HG02623 (cell line): ENCODE results near the gene KXD1.
A peak's percentile ranks its signal among the peaks of the same experiment; 100 is the strongest.
"Not testable (repeated sequence)": the region's sequence is repeated elsewhere in the genome, so short reads cannot be mapped to it uniquely, and the experiment has no call there.

Experiments used
- ATAC-seq: cut with Tn5 transposase; IDR thresholded peaks from one replicate; pipeline ENCODE4 v1.9.1; 2021; ENCODE audit warnings: moderate library complexity; ENCODE audit not compliant: unreplicated experiment

KXD1 gene

GRCh38 chr19:18576383-18576782, 18.7 kb downstream of the KXD1 start:
- no peak for ATAC-seq

DNA sequence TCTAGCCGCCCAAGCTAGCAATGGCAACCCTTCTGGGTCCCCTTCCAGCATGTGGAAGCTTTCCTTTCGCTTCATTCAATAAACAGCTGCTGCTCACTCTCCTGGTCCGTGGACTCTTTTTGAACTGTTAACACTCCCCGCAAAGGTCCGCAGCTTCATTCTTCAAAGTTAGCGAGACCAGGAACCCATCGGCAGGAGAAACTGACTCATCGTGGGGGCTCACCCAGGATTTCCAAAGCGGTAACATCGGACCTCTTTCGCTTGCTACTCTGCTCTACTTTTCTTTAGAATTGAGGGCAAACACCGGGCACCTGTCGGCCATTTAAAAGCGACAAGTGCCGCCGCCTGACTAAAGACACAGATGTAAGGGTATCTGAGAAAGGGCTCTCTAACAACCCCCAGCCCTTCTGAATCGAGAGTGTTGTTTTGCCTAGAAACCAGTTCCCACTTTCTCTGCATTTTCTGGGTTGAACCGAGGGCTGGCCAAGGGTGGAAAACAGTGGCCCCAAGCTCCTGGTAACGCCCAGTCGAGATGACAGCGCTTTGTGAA, 19.8 kb downstream of the KXD1 start:
- no peak for ATAC-seq

DNA sequence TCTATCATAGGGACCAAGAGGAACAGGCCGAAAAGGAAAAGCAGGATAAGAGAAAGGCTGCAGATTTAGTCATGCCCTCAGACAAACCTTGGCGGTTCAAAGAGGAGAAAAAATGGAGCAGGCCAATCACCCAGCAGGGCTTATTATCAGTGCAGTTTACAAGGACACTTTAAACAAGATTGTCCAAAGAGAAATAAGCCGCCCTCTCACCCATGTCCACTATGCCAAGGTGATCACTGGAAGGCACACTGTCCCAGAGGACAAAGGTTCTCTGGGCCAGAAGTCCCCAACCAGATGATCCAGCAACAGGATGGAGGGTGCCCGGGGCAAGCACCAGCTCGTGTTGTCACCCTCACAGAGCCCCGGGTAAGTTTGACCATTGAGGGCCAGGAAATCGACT, 22.6 kb downstream of the KXD1 start:
- ATAC-seq = no peak

DNA sequence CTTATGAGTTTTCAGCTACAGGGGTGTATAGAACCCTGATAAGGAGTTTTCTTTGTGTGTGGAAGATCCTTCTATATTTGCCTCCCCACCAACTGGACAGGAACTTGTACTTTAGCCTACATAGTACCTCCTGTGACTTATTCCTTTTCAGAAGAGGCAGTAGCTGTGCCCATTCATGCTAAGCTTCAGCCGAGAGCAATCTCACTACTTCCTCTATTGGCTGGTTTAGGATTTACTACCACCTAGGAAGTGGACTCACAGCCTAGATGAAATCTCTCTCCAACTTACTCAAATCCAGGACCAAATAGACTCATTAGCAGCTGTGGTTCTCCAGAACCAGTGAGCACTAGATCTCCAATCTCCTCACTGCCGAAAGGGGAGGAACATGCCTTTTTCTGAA, 28.6 kb downstream of the KXD1 start:
- ATAC-seq = no peak

GRCh38 chr19:18587561-18587960, 29.9 kb downstream of the KXD1 start:
- ATAC-seq = no peak

DNA sequence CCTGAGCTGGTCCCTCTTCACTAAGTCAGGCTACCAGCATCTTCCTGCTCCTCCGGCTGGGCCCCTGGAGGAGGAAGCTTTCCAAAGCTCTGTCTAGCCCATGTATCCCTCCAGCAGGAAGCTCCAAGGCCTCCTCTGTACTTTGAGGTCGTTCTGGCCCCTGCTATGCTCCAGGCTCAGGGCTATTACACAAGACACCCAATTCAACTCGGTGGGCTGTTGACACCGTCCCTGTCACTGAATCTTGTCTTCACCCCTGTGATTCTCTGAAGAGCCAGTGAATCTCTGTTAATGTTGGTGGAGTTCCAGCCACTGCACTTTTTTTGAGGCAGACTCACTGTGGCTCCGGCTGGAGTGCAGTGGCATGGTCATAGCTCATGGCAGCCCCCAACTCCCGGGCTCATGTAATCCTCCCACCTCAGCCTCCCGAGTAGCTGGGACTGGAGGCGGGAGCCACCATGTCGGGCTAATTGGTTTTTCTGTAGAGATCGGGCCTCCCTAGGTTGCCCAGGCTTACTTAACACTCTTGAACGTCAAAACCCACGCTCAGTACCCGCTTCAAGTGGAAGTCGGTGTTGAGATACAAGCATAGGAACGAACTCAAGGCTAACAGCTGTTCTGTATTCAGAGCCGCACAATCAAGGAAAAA, 30.4 kb downstream of the KXD1 start:
- no peak for ATAC-seq

DNA sequence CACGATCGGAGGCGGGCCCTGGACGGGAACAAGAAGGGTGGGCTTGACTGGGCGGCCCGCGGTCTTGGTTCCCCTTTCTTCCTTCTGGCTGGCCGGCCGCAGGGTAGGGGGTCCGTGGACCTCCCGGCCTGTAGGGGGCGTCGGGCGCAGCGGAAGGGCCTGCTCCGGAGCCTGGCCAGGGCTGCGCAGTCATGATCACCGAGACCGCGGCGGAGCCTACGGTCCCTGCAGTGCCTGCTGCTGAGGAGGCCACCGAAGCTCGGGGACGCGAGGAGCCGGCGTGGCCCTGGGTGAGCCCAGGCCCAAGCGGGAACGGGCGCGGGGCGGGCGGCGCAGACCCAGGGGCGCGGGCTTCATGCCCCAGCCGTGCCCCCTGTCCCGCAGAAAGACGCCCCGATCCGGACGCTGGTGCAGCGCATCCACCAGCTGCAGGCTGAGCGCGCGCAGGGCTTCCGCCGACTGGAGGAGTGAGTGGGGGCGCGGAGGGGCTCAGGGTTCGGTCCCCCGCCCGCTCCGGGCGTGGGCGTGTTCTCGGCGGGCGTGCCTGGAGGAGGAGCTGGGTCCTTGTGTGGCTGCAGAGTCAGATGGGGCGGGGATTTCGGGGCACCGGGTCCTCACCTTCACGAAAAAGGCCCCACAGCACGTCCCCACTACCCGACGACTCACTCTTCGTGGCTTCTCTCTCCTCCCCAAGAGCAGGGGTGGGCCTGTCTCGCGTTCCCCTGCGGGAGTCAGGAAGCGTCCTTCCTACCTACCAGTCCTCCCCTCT, 31.1 kb downstream of the KXD1 start, which contains the start of gene REX1BD:
REX1BD (plus strand) TSS at position 188 of the 769 bp plus-strand sequence; CDS start at position 192, 4 bp downstream.
- ATAC-seq = peak; percentile 65

- peak; percentile 14 for ATAC-seq
Observed at GRCh38 chr19:18589380-18590272, 32.0 kb downstream of the KXD1 start.

DNA sequence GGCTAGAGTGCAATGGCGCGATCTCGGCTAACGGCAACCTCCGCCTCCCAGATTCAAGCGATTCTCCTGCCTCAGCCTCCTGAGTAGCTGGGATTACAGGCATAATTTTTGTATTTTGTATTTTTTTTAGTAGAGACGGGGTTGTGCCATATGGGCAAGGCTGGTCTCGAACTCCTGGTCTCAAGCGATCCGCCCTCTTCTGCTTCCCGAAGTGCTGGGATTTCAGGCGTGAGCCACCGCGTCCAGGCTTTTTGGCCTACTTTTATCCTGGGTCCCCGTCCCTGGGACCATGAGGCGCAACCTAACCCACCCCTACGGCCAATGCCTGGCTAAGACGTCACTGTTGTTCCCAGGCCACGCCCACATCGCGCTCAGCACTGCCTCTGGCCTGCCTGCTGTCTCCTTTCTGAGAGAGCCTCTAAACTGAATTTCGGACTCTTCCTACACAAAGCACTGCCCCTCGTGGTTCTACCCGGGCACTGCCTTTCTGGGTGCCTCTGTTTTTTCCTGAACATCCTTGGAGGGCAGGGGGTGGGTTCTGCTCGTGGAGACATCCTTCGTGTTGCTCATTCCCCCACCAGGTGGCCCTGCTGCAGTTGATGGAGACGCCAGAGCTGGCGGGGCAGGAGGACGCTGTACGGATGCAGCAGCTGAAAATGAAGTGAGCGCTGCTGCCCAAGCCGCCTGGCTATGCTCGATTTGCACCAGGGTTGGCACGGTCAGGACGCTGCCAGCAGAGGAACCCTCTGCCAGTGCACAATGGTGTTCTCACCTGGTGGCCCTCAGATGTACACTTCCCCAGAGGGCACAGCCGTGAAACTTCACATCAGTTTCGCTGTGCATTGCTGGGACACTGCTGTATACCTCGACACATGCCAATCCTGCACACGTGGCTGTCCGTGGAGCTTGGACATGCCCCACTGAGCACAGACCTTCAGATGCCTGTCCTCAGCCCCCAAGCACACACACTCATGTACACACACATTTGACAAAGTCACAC, 32.9 kb downstream of the KXD1 start:
- ATAC-seq = no peak

DNA sequence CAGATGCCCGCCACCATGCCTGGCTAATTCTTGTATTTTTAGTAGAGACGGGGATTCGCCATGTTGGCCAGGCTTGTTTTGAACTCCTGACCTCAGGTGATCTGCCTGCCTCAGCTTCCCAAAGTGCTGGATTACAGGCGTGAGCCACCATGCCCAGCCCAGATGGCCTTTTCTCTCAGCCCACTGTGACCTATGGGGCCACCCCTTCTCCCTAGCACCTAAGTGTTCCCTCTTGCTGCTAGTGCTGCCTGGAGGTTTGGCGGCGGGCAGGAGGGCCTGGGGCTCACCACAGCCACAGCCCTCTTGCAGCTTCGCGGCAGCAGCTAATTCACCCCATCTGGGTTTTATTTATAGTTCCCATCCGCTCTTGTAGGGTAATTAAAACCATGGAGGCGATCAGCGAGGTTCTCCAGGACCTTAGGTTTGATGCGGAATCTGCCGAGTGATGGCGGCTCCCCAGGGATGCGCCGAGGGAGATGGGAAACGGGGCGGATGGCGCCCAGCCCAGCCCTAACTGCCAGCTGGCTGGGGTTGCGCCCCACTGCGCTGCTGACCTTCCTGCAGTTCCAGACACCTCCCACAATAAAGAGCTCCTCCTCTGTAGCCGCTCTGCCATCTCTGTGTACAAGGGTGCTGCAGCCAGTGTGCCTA, 34.2 kb downstream of the KXD1 start:
- ATAC-seq = no peak

GRCh38 chr19:18592732-18593131, 35.1 kb downstream of the KXD1 start:
- ATAC-seq = not testable (repeated sequence)

GRCh38 chr19:18593367-18594095, 35.9 kb downstream of the KXD1 start:
- no peak for ATAC-seq

DNA sequence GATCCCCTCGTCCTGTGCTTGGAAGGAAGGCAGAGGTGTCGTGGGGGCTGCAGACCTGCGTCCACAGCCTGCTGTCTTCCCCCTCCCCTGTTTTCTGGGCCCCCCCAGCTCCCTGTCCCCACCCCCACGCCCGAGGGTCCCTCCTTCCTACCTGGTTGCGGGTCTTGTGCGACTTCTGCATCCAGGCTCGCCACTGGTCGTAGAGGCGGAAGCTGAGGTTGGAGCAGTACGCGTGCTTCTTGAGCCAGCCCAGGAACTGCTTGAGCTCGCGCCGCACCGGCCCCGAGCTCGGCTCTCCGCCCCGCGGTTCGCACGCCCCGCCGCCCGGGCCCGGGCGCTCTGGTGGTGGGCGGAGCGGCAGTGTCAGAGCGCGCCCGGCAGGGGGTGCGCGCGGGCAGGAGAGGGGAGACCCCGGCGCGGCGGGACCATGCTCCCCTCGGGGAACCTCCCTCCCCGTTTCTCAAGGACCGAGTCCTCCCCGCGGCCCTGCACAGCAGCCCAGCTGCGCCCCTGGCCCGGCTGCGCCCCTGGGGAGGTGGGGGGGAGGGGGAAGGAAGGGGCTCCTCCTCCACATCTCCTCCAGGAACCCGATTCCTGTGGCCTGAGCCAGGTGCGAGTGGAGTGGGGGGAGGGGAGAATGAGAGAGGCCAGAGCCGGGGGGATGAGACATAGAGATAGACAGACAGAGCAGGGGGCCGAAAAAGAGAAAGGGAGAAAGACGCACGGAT, 36.6 kb downstream of the KXD1 start:
- ATAC-seq = no peak

DNA sequence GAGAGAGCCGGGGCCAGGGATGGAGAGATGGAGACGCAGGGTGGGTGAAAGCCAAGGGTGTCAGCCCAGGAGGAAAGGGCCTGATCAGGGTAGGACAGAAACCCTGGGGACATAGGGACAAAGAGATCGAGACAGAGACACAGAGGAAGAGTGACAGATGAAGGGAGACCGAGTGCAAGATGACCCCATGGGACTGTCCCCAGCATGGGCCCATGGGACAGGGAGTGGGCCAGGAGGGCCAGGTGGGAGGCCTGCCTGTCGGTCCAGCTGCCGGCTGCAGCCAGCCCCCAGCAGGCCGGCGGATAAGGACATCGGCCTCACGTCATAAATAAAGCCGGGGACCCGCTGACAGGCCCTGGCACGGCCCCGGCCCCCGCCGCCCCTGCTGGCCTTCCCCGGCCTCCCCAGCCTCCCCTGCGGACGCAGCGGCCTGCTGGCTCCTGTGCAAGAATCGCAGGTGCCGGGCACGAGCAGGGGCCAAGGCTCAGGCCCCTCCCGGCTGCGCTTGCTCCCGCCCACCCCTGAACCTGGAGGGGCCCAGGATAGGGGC, 37.2 kb downstream of the KXD1 start:
- no peak for ATAC-seq

DNA sequence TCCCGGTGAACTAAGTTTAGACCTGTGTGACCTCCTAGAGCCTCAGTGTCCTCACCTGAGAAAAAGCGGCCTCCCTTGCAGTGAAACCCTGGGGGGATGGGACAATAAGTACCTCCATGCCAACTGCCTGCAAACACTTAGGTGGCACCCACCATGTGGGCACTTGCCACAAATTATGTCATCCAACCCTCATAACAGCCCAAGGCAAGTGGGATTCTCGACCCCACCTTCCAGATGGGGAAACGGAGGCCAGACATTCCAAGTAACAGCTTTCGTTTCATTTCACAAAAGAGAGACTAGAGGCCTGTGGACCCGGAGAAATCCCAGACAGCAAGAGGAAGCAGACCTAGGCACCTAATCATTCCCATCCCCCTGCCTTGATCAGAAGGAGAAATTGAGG, 37.8 kb downstream of the KXD1 start:
- ATAC-seq = no peak

GRCh38 chr19:18596752-18597157, 39.1 kb downstream of the KXD1 start:
- ATAC-seq = no peak

- no peak for ATAC-seq
Observed at GRCh38 chr19:18597809-18598660, 40.4 kb downstream of the KXD1 start.
